ENCODE results near the gene TP53. TPM values are rescaled to one million over a fixed set of nuclear protein-coding genes. Genes with fewer than 3 reads are reported as not detected.

The TP53 gene
- total RNA-seq, 1 donor from 2014 or later = 217 TPM

GRCh38 chr17:7715936-7716886 is 28.9 kb upstream of the TP53 start:
- peaks cover 18% of the 10 kb centered on the region for H3K4me1 Mint-ChIP-seq
- H3K4me3 Mint-ChIP-seq = no peak overlapping the region
- no peak for ATAC-seq (ENCODE audit: low read depth)
- H3K27ac Mint-ChIP-seq = no peak overlapping the region
- ChIA-PET CTCF (no interaction called here), POLR2A (interaction anchor here (0.7 kb wide), 1 partner anchor 100 kb away, joined by 5 read pairs; no protein-coding TSS in a partner anchor)
- no peaks in the 10 kb centered on the region for H3K36me3 Mint-ChIP-seq (ENCODE audit: low read depth)
- H3K27me3 Mint-ChIP-seq = peaks cover 66% of the 10 kb centered on the region
- intact Hi-C loops (cut with micrococcal nuclease) = no loop called here
- H3K9me3 Mint-ChIP-seq = no peaks in the 10 kb centered on the region
- no peak for DNase-seq
- no peak for TF ChIP-seq CTCF (IDR thresholded peaks at IDR 0.05)

DNA sequence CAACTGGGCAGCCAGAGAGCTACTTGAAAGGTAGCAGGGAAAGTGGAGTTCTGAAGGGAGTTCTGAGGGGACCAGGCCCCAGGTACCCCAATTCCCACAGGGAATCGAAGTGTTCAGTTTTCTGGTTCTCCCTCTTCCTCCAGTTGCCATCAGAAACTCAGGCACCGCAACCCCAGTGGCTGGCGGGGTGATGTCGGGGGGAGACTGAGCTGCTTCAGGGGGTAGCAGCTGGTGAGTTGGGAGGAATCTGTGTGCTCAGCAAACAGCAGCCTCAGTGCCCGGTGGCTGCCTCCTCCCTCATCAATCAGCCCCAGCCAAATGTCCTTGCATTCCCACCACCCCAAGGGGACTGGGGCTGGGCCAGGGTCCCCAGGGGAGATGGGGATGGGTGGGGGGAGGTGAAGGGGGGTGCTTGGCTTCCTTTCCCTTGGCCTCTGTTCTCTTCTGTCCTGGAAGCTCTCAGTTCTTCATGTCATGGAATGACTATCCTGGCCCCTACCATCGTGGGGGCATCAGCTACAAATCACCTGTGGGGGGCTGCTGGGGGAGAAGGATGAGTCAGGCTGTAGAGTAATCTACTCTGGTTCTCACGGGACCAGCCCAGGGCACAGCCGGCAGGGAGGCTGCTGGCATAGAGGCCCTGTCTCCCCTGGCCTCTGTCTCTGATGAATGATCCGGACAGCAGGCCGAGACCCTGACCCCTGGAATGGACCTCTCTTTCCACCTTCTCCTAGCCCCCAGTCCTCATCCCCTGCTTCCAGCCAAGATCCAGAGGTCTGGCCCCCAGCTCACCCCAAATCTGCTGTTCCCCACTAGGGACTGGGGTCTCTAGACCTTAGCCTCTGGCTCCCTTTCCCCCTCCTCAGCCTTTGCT is 27.7 kb upstream of the TP53 start:
- no peaks in the 10 kb centered on the region for H3K9me3 Mint-ChIP-seq
- no peak for ATAC-seq (ENCODE audit: low read depth)
- no peak for TF ChIP-seq CTCF (IDR thresholded peaks at IDR 0.05)
- POLR2A ChIA-PET = no interaction called here
- no peaks in the 10 kb centered on the region for H3K36me3 Mint-ChIP-seq (ENCODE audit: low read depth)
- CTCF ChIA-PET = interaction anchor here (1.3 kb wide), 1 partner anchor 28 kb away, joined by 3 read pairs; the partner anchor contains the start of gene TP53
- DNase-seq = no peak
- no peak overlapping the region for H3K4me3 Mint-ChIP-seq
- no peak overlapping the region for H3K27ac Mint-ChIP-seq
- intact Hi-C loops (cut with micrococcal nuclease) = no loop called here
- peaks cover 64% of the 10 kb centered on the region for H3K27me3 Mint-ChIP-seq
- peaks cover 25% of the 10 kb centered on the region for H3K4me1 Mint-ChIP-seq

DNA sequence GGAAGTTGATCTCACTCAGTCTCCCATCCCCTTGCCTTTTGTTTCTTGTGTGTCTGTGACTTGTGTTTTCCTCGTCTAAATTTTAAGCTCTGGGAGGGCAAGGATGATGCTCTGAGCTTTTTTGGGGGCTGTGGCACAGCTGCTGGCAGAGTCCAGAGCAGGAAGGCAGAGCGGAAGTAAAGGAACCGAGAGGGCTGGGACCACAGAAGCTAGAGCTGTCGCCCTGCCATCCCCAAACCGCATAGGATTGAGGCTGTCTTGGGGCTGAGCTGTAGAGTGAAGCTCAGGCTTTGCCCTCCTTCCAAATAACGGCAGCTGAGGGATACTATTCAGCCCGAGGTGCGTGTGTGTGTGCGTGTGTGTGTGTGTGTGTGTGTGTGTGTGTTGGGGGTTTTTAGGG is 26.5 kb upstream of the TP53 start:
- ATAC-seq (ENCODE audit: low read depth) (no peak), DNase-seq (no peak)
- intact Hi-C loops (cut with micrococcal nuclease) = no loop called here
- no peak overlapping the region for H3K27ac Mint-ChIP-seq
- no peaks in the 10 kb centered on the region for H3K9me3 Mint-ChIP-seq
- no peaks in the 10 kb centered on the region for H3K36me3 Mint-ChIP-seq (ENCODE audit: low read depth)
- peaks cover 25% of the 10 kb centered on the region for H3K4me1 Mint-ChIP-seq
- H3K4me3 Mint-ChIP-seq = no peak overlapping the region
- peaks cover 62% of the 10 kb centered on the region for H3K27me3 Mint-ChIP-seq
- POLR2A ChIA-PET = no interaction called here
- CTCF ChIA-PET = interaction anchor here (1.3 kb wide), 1 partner anchor 27 kb away, joined by 3 read pairs; the partner anchor contains the start of gene TP53
- no peak for TF ChIP-seq CTCF (IDR thresholded peaks at IDR 0.05)

DNA sequence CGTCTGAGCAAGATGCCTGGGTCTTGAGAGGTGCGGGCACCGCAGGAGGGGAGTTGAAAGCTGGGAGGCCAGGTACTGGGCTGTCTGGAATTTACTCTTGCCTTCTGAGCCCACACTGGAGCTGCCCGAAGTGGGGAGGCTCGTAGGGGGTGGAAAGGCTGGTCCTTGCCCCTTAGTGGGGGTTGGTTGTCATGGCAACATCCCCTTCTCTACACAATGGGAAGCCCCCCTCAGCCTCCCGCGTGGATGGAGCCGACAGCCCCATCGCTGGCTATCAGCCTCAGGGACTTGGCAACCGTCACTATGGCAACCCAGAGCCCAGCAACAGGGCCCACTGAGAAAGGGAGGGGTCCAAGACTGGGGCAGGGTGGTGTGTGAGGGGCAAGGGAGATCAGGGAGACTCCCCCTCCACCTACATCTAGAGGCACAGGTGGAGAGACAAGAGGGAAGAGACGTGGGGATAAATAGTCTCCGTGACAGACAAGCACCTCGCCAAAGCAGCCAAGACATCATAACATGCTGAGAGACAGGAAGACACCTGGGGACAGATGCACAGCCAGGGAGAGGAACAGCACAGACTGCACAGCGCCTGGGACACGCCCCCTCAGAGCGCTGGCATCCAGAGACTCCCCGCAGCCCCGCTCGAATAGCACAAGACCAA is 25.0 kb upstream of the TP53 start:
- Mint-ChIP-seq H3K27ac (no peak overlapping the region), H3K4me3 (no peak overlapping the region), H3K9me3 (no peaks in the 10 kb centered on the region), H3K27me3 (peaks cover 60% of the 10 kb centered on the region), H3K4me1 (peaks cover 15% of the 10 kb centered on the region), H3K36me3 (ENCODE audit: low read depth) (no peaks in the 10 kb centered on the region)
- POLR2A ChIA-PET = no interaction called here
- no peak for TF ChIP-seq CTCF (IDR thresholded peaks at IDR 0.05)
- DNase-seq (no peak), ATAC-seq (ENCODE audit: low read depth) (no peak)
- CTCF ChIA-PET = no interaction called here
- intact Hi-C loops (cut with micrococcal nuclease) = no loop called here

Measured in activated B cell treated with CpG ODN at 0.5 μM for 24 hours (primary cell).